ENCODE measurements around the gene A4GALT. TPM values are rescaled to one million over a fixed set of nuclear protein-coding genes. Genes with fewer than 3 reads are reported as not detected.
A peak's percentile ranks its signal among the peaks of the same experiment; 100 is the strongest.

Gene A4GALT
- total and polyA plus RNA-seq, 2 of the 13 experiments (the other 11 are each of a cell fraction or from before 2014, with no cell fraction given): 0.09 to 1.1 TPM

- TF ChIP-seq AKAP8 (CRISPR knock-in tag; IDR thresholded peaks at IDR 0.05) (0 out of 2 replicates have a peak, but pooled peaks have one; percentile 24), CCAR2 (optimal IDR thresholded peaks at IDR 0.05; ENCODE audit: low read depth, low read length) (no peak), ZNF333 (CRISPR knock-in tag; IDR thresholded peaks at IDR 0.05; ENCODE audit: borderline replicate concordance) (no peak), ZNF687 (CRISPR knock-in tag; IDR thresholded peaks at IDR 0.05) (peak; percentile 57), ZFP91 (CRISPR knock-in tag; IDR thresholded peaks at IDR 0.05; ENCODE audit: borderline replicate concordance) (peak; percentile 27; the same call in 1 of the 2 replicates), GATAD2A (CRISPR knock-in tag; IDR thresholded peaks at IDR 0.05) (no peak), TARDBP (CRISPR knock-in tag; IDR thresholded peaks at IDR 0.05) (0 out of 2 replicates have a peak, but pooled peaks have one; percentile 8), SAP130 (CRISPR knock-in tag; IDR thresholded peaks at IDR 0.05; ENCODE audit: low read depth) (0 out of 2 replicates have a peak, but pooled peaks have one; percentile 10), ZNF672 (CRISPR knock-in tag; IDR thresholded peaks at IDR 0.05) (no peak), ZBTB10 (CRISPR knock-in tag; IDR thresholded peaks at IDR 0.05; ENCODE audit: borderline replicate concordance) (no peak), RARA (CRISPR knock-in tag; IDR thresholded peaks at IDR 0.05) (no peak), TOPORS (CRISPR knock-in tag; IDR thresholded peaks at IDR 0.05) (no peak)
Measured at GRCh38 chr22:42643634-42644421, 76.8 kb downstream of the A4GALT start (continued).

Measured in HepG2 (cell line).